ENCODE data around the gene KCNH2. TPM values are rescaled to one million over a fixed set of nuclear protein-coding genes. Genes with fewer than 3 reads are reported as not detected.

Gene KCNH2
- total RNA-seq, 6 experiments from 2014 or later, result not detected

DNA sequence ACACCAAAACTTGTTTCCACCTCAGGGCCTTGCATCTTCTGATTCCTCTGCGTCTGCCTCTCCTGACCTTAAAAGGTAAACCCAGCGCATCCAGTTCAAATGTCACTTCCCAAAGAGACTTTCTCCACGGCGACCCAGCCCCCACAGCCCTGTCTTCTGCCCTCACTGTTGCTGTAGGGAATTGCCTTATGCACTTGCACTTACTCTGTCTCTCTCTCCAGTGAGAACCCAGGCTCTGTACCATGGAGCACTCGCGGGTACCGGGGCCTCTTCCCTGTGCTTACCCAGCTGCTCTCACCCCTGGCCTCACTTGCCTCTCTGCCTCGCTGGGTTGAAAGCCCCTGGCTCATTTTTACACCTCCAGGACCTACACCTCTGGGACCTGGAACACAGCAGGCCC, 77.4 kb downstream of the KCNH2 start:
- H3K36me3 Mint-ChIP-seq (ENCODE audit: low read depth), result no peaks in the 10 kb centered on the region
- TF ChIP-seq, protein P1, sequence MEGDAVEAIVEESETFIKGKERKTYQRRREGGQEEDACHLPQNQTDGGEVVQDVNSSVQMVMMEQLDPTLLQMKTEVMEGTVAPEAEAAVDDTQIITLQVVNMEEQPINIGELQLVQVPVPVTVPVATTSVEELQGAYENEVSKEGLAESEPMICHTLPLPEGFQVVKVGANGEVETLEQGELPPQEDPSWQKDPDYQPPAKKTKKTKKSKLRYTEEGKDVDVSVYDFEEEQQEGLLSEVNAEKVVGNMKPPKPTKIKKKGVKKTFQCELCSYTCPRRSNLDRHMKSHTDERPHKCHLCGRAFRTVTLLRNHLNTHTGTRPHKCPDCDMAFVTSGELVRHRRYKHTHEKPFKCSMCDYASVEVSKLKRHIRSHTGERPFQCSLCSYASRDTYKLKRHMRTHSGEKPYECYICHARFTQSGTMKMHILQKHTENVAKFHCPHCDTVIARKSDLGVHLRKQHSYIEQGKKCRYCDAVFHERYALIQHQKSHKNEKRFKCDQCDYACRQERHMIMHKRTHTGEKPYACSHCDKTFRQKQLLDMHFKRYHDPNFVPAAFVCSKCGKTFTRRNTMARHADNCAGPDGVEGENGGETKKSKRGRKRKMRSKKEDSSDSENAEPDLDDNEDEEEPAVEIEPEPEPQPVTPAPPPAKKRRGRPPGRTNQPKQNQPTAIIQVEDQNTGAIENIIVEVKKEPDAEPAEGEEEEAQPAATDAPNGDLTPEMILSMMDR (IDR thresholded peaks at IDR 0.05), result no peak
- peaks cover 12% of the 10 kb centered on the region for H3K4me1 Mint-ChIP-seq (ENCODE audit: low read depth)
- peaks cover 28% of the 10 kb centered on the region for H3K27me3 Mint-ChIP-seq (ENCODE audit: insufficient read depth)
- no peak overlapping the region for H3K27ac Mint-ChIP-seq
- H3K4me3 Mint-ChIP-seq, result no peak overlapping the region
- DNase-seq, result no peak
- no peaks in the 10 kb centered on the region for H3K9me3 Mint-ChIP-seq

DNA sequence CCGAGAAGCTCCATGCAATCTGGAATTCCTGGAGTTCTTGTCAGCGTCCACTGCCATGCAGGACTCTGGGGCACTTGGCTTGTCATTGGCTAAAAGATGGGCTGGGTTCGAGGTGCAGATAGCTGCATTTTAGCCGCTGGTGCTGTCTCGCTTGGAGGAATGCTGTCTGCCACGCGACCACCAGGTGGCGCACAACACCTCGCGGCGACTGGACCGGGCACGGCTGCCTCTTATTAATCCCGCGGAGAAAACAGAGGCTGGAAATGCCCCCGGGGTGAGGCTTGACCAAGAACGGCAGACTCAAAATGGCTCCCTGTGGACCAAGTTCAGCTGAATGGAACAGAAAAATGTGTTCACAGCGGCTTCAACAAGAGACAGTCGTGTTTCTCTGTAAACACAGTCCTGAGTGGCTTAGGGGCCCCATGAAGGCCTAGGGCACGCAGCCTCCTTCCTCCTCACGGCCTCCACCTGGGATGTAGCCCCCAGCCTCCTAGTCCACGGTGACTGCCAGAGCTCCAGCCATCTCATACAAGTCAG, 79.6 kb downstream of the KCNH2 start:
- Mint-ChIP-seq H3K4me1 (ENCODE audit: low read depth) (peaks cover 1% of the 10 kb centered on the region), H3K27ac (no peak overlapping the region), H3K36me3 (ENCODE audit: low read depth) (no peaks in the 10 kb centered on the region), H3K4me3 (no peak overlapping the region), H3K27me3 (ENCODE audit: insufficient read depth) (peaks cover 30% of the 10 kb centered on the region), H3K9me3 (peaks cover 7% of the 10 kb centered on the region)
- peak; percentile 40 for DNase-seq
- TF ChIP-seq, protein P1 (IDR thresholded peaks at IDR 0.05), result peak; percentile 98

DNA sequence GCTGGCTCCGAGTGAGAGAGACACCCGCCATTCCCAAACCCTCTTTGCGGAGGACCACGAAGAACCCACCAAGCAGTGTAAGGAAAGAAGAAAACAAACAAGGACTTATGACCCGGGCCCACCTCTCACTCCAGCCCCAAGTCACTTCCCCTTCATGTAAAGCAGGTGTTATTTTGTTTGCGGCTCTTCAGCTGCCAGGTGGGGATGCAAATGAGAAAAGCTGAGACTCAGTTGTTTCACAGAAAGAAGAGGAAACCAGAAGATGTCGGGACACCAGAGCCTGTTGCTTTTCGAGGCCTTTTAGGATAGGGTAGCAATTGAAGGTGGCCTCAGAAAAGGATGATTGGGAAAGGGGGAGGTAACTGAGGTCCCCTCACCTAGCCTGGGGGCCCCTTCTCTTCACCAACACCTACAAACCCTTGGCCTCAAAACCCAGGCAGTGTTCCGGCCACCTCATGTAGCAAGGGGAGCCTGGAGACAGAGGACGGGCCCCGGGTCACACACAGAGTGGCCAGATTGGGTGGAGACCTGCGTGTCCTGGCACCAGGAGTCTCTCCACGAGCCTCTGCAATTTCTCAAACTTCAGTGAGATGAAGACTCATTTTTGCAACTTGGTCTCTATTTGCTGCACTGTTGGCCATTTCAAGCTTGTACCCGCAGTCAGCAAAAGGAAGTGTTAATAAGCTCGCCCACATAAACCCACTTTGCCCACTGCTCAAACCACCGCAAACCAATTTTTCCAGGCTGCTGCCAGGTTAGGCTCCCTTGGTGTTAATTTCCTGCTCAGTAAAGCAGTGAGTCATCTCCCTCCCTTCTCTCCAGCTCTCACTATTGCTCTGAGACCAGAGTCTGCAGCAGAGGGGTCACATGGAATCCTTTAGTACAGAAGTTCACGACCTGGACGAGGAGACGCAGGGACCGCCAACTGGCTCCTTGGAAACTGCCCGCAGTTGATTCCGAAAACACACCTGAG, 80.3 kb downstream of the KCNH2 start:
- Mint-ChIP-seq H3K9me3 (peaks cover 7% of the 10 kb centered on the region), H3K27ac (no peak overlapping the region), H3K4me3 (no peak overlapping the region), H3K36me3 (ENCODE audit: low read depth) (no peaks in the 10 kb centered on the region), H3K27me3 (ENCODE audit: insufficient read depth) (peaks cover 27% of the 10 kb centered on the region), H3K4me1 (ENCODE audit: low read depth) (no peaks in the 10 kb centered on the region)
- DNase-seq, result no peak
- TF ChIP-seq, protein P1 (IDR thresholded peaks at IDR 0.05), result no peak

DNA sequence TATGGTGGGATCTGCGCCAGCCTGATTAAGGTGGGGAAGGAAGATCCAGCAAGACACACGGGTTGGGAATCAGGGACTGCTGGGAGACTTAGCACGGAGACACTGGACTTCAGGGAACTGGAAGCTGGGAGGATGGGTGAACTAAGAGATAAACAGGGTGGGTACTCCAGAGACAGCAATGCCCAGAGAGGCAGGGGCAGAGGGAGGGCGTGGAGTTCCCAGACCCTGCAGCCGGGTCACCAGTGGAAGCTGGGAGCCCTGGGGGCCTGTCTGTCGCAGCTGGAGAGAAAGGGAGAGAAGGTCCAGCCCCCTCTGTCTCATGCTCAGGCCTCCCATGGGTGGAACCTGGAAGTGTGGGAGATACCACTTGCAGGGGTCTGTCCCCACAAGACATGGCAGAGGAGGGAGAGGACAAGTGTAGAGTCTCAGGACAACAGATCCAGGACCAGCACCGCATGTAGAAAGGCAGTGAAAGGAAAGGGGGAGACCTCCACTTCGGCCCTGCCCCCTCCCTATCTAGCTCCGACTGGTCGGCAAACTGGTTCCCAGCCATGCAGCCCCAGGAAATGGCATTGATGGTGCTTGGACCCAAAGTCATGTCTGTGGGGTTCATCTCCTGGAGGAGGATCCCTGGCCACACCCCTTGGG, 81.4 kb downstream of the KCNH2 start:
- Mint-ChIP-seq H3K4me3 (no peak overlapping the region), H3K9me3 (peaks cover 7% of the 10 kb centered on the region), H3K36me3 (ENCODE audit: low read depth) (no peaks in the 10 kb centered on the region), H3K27me3 (ENCODE audit: insufficient read depth) (peaks cover 22% of the 10 kb centered on the region), H3K27ac (no peak overlapping the region), H3K4me1 (ENCODE audit: low read depth) (no peaks in the 10 kb centered on the region)
- TF ChIP-seq, protein P1 (IDR thresholded peaks at IDR 0.05), result no peak
- DNase-seq, result no peak

DNA sequence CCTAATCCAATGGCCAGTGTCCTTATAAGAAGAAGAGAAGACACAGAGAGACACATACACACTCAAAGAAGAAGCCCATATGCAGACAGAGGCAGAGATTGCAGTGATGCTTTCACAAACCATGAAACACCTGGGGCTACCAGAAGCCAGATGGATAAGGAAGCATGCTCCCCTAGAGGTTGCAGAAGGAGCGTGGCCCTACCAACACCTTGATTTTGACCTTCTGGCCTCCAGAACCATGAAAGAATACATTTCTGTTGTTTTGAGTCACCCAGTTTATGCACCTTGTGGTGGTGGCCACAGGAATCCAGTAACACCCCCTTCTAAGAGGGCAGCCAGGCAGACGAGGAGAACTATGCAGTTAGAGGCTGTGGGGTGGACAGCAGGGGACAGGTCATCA, 82.3 kb downstream of the KCNH2 start:
- Mint-ChIP-seq H3K9me3 (peaks cover 7% of the 10 kb centered on the region), H3K27me3 (ENCODE audit: insufficient read depth) (peaks cover 18% of the 10 kb centered on the region), H3K27ac (no peak overlapping the region), H3K4me1 (ENCODE audit: low read depth) (no peaks in the 10 kb centered on the region), H3K4me3 (no peak overlapping the region), H3K36me3 (ENCODE audit: low read depth) (no peaks in the 10 kb centered on the region)
- DNase-seq, result no peak
- TF ChIP-seq, protein P1 (IDR thresholded peaks at IDR 0.05), result no peak

Other genes starting within 250 kb of the KCNH2 start
- not detected for gene GIMAP5, start 240.9 kb downstream of the KCNH2 start, total RNA-seq (2021; fragmentation: NEBNext Ultra II Directional; extraction: Animal tissue kit (Norgen Biotek cat#: 25700))
- gene TMEM176B, start 178.0 kb downstream of the KCNH2 start, total RNA-seq (2021; fragmentation: NEBNext Ultra II Directional; extraction: Animal tissue kit (Norgen Biotek cat#: 25700)), result not detected
- gene TMEM176A, start 177.6 kb downstream of the KCNH2 start, total RNA-seq (2021; fragmentation: NEBNext Ultra II Directional; extraction: Animal tissue kit (Norgen Biotek cat#: 25700)), result not detected
- gene AOC1, start 125.8 kb downstream of the KCNH2 start, total RNA-seq (2021; fragmentation: NEBNext Ultra II Directional; extraction: Animal tissue kit (Norgen Biotek cat#: 25700)), result not detected
- 1 to 10 TPM in 4 of 6 experiments, under 1 TPM in 2; 0.55 to 3.0 (median 2.0) TPM for gene NOS3, start 12.7 kb upstream of the KCNH2 start, total RNA-seq (2021; fragmentation: NEBNext Ultra II Directional; extraction: Animal tissue kit (Norgen Biotek cat#: 25700))
- under 1 TPM; 0.11 to 0.94 (median 0.18) TPM for gene ATG9B, start 46.2 kb upstream of the KCNH2 start, total RNA-seq (2021; fragmentation: NEBNext Ultra II Directional; extraction: Animal tissue kit (Norgen Biotek cat#: 25700))
- 10 to 100 TPM; 31.9 to 36.3 (median 33.2) TPM for gene ABCB8, start 50.1 kb upstream of the KCNH2 start, total RNA-seq (2021; fragmentation: NEBNext Ultra II Directional; extraction: Animal tissue kit (Norgen Biotek cat#: 25700))
- under 1 TPM; 0.09 to 0.76 (median 0.31) TPM for gene ASIC3, start 70.2 kb upstream of the KCNH2 start, total RNA-seq (2021; fragmentation: NEBNext Ultra II Directional; extraction: Animal tissue kit (Norgen Biotek cat#: 25700))
- gene CDK5, start 79.6 kb upstream of the KCNH2 start, total RNA-seq (2021; fragmentation: NEBNext Ultra II Directional; extraction: Animal tissue kit (Norgen Biotek cat#: 25700)), result 10 to 100 TPM; 31.3 to 37.3 (median 33.4) TPM
- 100 to 1,000 TPM; 153 to 188 (median 164) TPM for gene SLC4A2, start 81.3 kb upstream of the KCNH2 start, total RNA-seq (2021; fragmentation: NEBNext Ultra II Directional; extraction: Animal tissue kit (Norgen Biotek cat#: 25700))
- gene FASTK, start 102.5 kb upstream of the KCNH2 start, total RNA-seq (2021; fragmentation: NEBNext Ultra II Directional; extraction: Animal tissue kit (Norgen Biotek cat#: 25700)), result 10 to 100 TPM; 83.8 to 97.0 (median 92.4) TPM
- gene TMUB1, start 105.2 kb upstream of the KCNH2 start, total RNA-seq (2021; fragmentation: NEBNext Ultra II Directional; extraction: Animal tissue kit (Norgen Biotek cat#: 25700)), result 10 to 100 TPM; 44.0 to 57.8 (median 51.9) TPM
- gene AGAP3, start 108.2 kb upstream of the KCNH2 start, total RNA-seq (2021; fragmentation: NEBNext Ultra II Directional; extraction: Animal tissue kit (Norgen Biotek cat#: 25700)), result 100 to 1,000 TPM in 1 of 6 experiments, 10 to 100 TPM in 5; 73.3 to 104 (median 82.2) TPM
- not detected for gene GBX1, start 189.4 kb upstream of the KCNH2 start, total RNA-seq (2021; fragmentation: NEBNext Ultra II Directional; extraction: Animal tissue kit (Norgen Biotek cat#: 25700))
- gene ASB10, start 208.9 kb upstream of the KCNH2 start, total RNA-seq (2021; fragmentation: NEBNext Ultra II Directional; extraction: Animal tissue kit (Norgen Biotek cat#: 25700)), result not detected
- gene H2BK1, start 232.2 kb upstream of the KCNH2 start, total RNA-seq (2021; fragmentation: NEBNext Ultra II Directional; extraction: Animal tissue kit (Norgen Biotek cat#: 25700)), result not detected
- gene ABCF2, start 248.9 kb upstream of the KCNH2 start, total RNA-seq (2021; fragmentation: NEBNext Ultra II Directional; extraction: Animal tissue kit (Norgen Biotek cat#: 25700)), result 10 to 100 TPM; 63.8 to 79.7 (median 67.8) TPM

Data from HFFc6 (cell line).